CD4-positive, CD25-positive, alpha-beta regulatory T cell (primary cell): Measurements from ENCODE around the gene UGT2B17. TPM values are rescaled to one million over a fixed set of nuclear protein-coding genes. Genes with fewer than 3 reads are reported as not detected.
"Not testable (repeated sequence)": the region's sequence is repeated elsewhere in the genome, so short reads cannot be mapped to it uniquely, and the experiment has no call there.

Experiments used
- ATAC-seq, 2 donors: fragments of 150-1000 bp; cut with Tn5 transposase; one replicate each; pipeline ENCODE4 v1.10.0; 2021; ENCODE audit warnings: low read depth in 2 of 2, moderate number of reproducible peaks in 2 of 2, moderate library complexity in 1 of 2
- DNase-seq, 3 donors: peaks; one replicate each; pipeline versions ENCODE4 v3.0.0 to v3.0.0-alpha.2; 2012 to 2022; ENCODE audit warnings: mixed read lengths in 1 of 3
- H3K27ac ChIP-seq: one replicate; pipeline ENCODE4 v1.7.0; 2013; ENCODE audit warnings: mild to moderate bottlenecking, low read length; ENCODE audit not compliant: insufficient read depth, poor library complexity, severe bottlenecking
- H3K27me3 ChIP-seq: one replicate; pipeline ENCODE4 v1.7.0; 2013; ENCODE audit warnings: low read length; ENCODE audit not compliant: control insufficient read depth, insufficient read depth
- H3K36me3 ChIP-seq: one replicate; pipeline ENCODE4 v1.7.0; 2013; ENCODE audit warnings: mild to moderate bottlenecking, low read length, moderate library complexity; ENCODE audit not compliant: control insufficient read depth, insufficient read depth
- H3K4me1 ChIP-seq: 2 replicates; pipeline ENCODE4 v1.7.0; 2013; ENCODE audit warnings: mild to moderate bottlenecking, low read length; ENCODE audit not compliant: insufficient read depth, control insufficient read depth, poor library complexity, severe bottlenecking
- H3K4me3 ChIP-seq: one replicate; pipeline ENCODE4 v1.7.0; 2013; ENCODE audit warnings: low read depth, mild to moderate bottlenecking, low read length, moderate library complexity
- H3K9me3 ChIP-seq, 2 experiments: 1 replicate in 1 of 2; 2 replicates in 1 of 2; pipeline ENCODE4 v1.7.0; 2013; ENCODE audit warnings: low read length in 2 of 2, mild to moderate bottlenecking in 1 of 2, moderate library complexity in 1 of 2; ENCODE audit not compliant: control insufficient read depth in 2 of 2
- H3K27ac Mint-ChIP-seq, 3 donors: one replicate each; pipeline ENCODE4 v1.8.0; 2020 to 2022; ENCODE audit warnings: mild to moderate bottlenecking in 3 of 3, mixed read lengths in 3 of 3, moderate library complexity in 2 of 3
- H3K27me3 Mint-ChIP-seq: one replicate; pipeline ENCODE4 v1.8.0; 2022; ENCODE audit warnings: mild to moderate bottlenecking, mixed read lengths
- H3K36me3 Mint-ChIP-seq: one replicate; pipeline ENCODE4 v1.8.0; 2020; ENCODE audit warnings: mixed read lengths
- H3K4me1 Mint-ChIP-seq, 4 donors: one replicate each; pipeline ENCODE4 v1.8.0; 2020 to 2022; ENCODE audit warnings: mixed read lengths in 4 of 4, mild to moderate bottlenecking in 1 of 4
- H3K4me3 Mint-ChIP-seq, 4 donors: one replicate each; pipeline ENCODE4 v1.8.0; 2020 to 2022; ENCODE audit warnings: mild to moderate bottlenecking in 4 of 4, mixed read lengths in 4 of 4, moderate library complexity in 3 of 4
- H3K9me3 Mint-ChIP-seq, 7 donors: one replicate each; pipeline ENCODE4 v1.8.0; 2020 to 2022; ENCODE audit warnings: mixed read lengths in 7 of 7, mild to moderate bottlenecking in 3 of 7, moderate library complexity in 2 of 7
- polyA plus RNA-seq, 4 donors: library from polyadenylated mRNA; unstranded; fragments of 300-500 nt; fragmentation: Illumina TruSeq; gene quantifications; one replicate each; pipeline ENCODE4 v1.2.3, GENCODE V29; 2021
- total RNA-seq: library from RNA; stranded (reverse); gene quantifications from one replicate; pipeline ENCODE4 v1.2.3, GENCODE V29; 2022

UGT2B17 gene
- total and polyA plus RNA-seq, 5 donors from 2014 or later = not detected

GRCh38 chr4:68577590-68577989 lies 1.5 kb upstream of the UGT2B17 start:
- ATAC-seq (no peak), DNase-seq (no peak)
- Mint-ChIP-seq H3K27ac (no peak overlapping the region), H3K36me3 (no peaks in the 10 kb centered on the region), H3K4me3 (no peak overlapping the region), H3K27me3 (peaks cover 9% of the 10 kb centered on the region), H3K9me3 (peaks cover 0 to 2% (median 0%) of the 10 kb centered on the region in 7 donors), H3K4me1 (no peaks in the 10 kb centered on the region)
- Histone ChIP-seq H3K9me3 (no peaks in the 10 kb centered on the region), H3K36me3 (no peaks in the 10 kb centered on the region), H3K4me3 (no peak overlapping the region), H3K4me1 (no peaks in the 10 kb centered on the region), H3K27me3 (no peaks in the 10 kb centered on the region), H3K27ac (no peak overlapping the region)

- not testable (repeated sequence) for H3K4me3 ChIP-seq, H3K27me3 ChIP-seq, H3K27ac Mint-ChIP-seq, H3K9me3 Mint-ChIP-seq, ATAC-seq, H3K36me3 ChIP-seq, H3K27ac ChIP-seq, H3K27me3 Mint-ChIP-seq, H3K9me3 ChIP-seq, H3K4me1 Mint-ChIP-seq, H3K4me3 Mint-ChIP-seq, DNase-seq, H3K4me1 ChIP-seq, H3K36me3 Mint-ChIP-seq
Measured at GRCh38 chr4:68575636-68576035, 486 bp downstream of the UGT2B17 start.

GRCh38 chr4:68575081-68575480 lies 1.0 kb downstream of the UGT2B17 start:
- no peak overlapping the region for H3K27ac ChIP-seq
- Mint-ChIP-seq H3K27ac (no peak overlapping the region), H3K9me3 (peaks cover 0 to 2% (median 0%) of the 10 kb centered on the region in 7 donors), H3K4me1 (no peaks in the 10 kb centered on the region), H3K4me3 (no peak overlapping the region), H3K36me3 (no peaks in the 10 kb centered on the region), H3K27me3 (peaks cover 4% of the 10 kb centered on the region)
- H3K36me3 ChIP-seq = no peaks in the 10 kb centered on the region
- no peaks in the 10 kb centered on the region for H3K27me3 ChIP-seq
- no peak for ATAC-seq
- DNase-seq = no peak
- H3K4me3 ChIP-seq = no peak overlapping the region
- no peaks in the 10 kb centered on the region for H3K9me3 ChIP-seq
- no peaks in the 10 kb centered on the region for H3K4me1 ChIP-seq

GRCh38 chr4:68572653-68573170 lies 3.4 kb downstream of the UGT2B17 start:
- H3K4me3 ChIP-seq = no peak overlapping the region
- peaks cover 0 to 2% (median 0%) of the 10 kb centered on the region in 7 donors for H3K9me3 Mint-ChIP-seq
- no peaks in the 10 kb centered on the region for H3K36me3 ChIP-seq
- ATAC-seq = no peak
- H3K4me1 ChIP-seq = no peaks in the 10 kb centered on the region
- H3K36me3 Mint-ChIP-seq = no peaks in the 10 kb centered on the region
- H3K27ac ChIP-seq = no peak overlapping the region
- no peaks in the 10 kb centered on the region for H3K9me3 ChIP-seq
- H3K4me3 Mint-ChIP-seq = no peak overlapping the region
- H3K27me3 ChIP-seq = no peaks in the 10 kb centered on the region
- no peak overlapping the region for H3K27ac Mint-ChIP-seq
- no peaks in the 10 kb centered on the region for H3K4me1 Mint-ChIP-seq
- DNase-seq = no peak
- peaks cover 4% of the 10 kb centered on the region for H3K27me3 Mint-ChIP-seq

GRCh38 chr4:68570122-68570507 lies 6.0 kb downstream of the UGT2B17 start:
- DNase-seq (no peak), ATAC-seq (no peak)
- Mint-ChIP-seq H3K4me3 (no peak overlapping the region), H3K9me3 (no peaks in the 10 kb centered on the region), H3K4me1 (no peaks in the 10 kb centered on the region), H3K27ac (no peak overlapping the region), H3K27me3 (peaks cover 4% of the 10 kb centered on the region), H3K36me3 (no peaks in the 10 kb centered on the region)
- no peaks in the 10 kb centered on the region for H3K9me3 ChIP-seq
- no peak overlapping the region for H3K27ac ChIP-seq
- no peaks in the 10 kb centered on the region for H3K4me1 ChIP-seq
- H3K27me3 ChIP-seq = no peaks in the 10 kb centered on the region
- no peaks in the 10 kb centered on the region for H3K36me3 ChIP-seq
- H3K4me3 ChIP-seq = no peak overlapping the region

- H3K36me3 ChIP-seq = no peaks in the 10 kb centered on the region
- H3K27ac ChIP-seq = no peak overlapping the region
- no peaks in the 10 kb centered on the region for H3K27me3 ChIP-seq
- H3K36me3 Mint-ChIP-seq = no peaks in the 10 kb centered on the region
- ATAC-seq (no peak), DNase-seq (no peak)
- H3K9me3 Mint-ChIP-seq = no peaks in the 10 kb centered on the region
- no peak overlapping the region for H3K4me3 Mint-ChIP-seq
- H3K4me1 ChIP-seq = no peaks in the 10 kb centered on the region
- H3K9me3 ChIP-seq = no peaks in the 10 kb centered on the region
- no peaks in the 10 kb centered on the region for H3K4me1 Mint-ChIP-seq
- no peak overlapping the region for H3K27ac Mint-ChIP-seq
- peaks cover under 1% of the 10 kb centered on the region for H3K27me3 Mint-ChIP-seq
- H3K4me3 ChIP-seq = no peak overlapping the region
Measured at GRCh38 chr4:68569466-68570121, 6.5 kb downstream of the UGT2B17 start.

GRCh38 chr4:68569036-68569435 lies 7.1 kb downstream of the UGT2B17 start:
- DNase-seq, H3K4me3 Mint-ChIP-seq, H3K4me1 ChIP-seq, H3K27me3 Mint-ChIP-seq, H3K36me3 ChIP-seq, ATAC-seq, H3K36me3 Mint-ChIP-seq, H3K27ac Mint-ChIP-seq, H3K9me3 ChIP-seq, H3K27ac ChIP-seq, H3K4me3 ChIP-seq, H3K9me3 Mint-ChIP-seq, H3K27me3 ChIP-seq, H3K4me1 Mint-ChIP-seq: not testable (repeated sequence)

GRCh38 chr4:68568535-68568934 lies 7.6 kb downstream of the UGT2B17 start:
- H3K9me3 Mint-ChIP-seq, H3K4me3 ChIP-seq, H3K4me1 Mint-ChIP-seq, H3K27me3 Mint-ChIP-seq, H3K36me3 Mint-ChIP-seq, H3K36me3 ChIP-seq, H3K27me3 ChIP-seq, H3K9me3 ChIP-seq, DNase-seq, H3K4me3 Mint-ChIP-seq, ATAC-seq, H3K4me1 ChIP-seq, H3K27ac ChIP-seq, H3K27ac Mint-ChIP-seq: not testable (repeated sequence)
